Measurements from ENCODE around the gene CCER1. TPM values are rescaled to one million over a fixed set of nuclear protein-coding genes. Genes with fewer than 3 reads are reported as not detected.

Gene CCER1
- total RNA-seq, 2 experiments from 2014 or later = not detected

GRCh38 chr12:90964616-90965015 is 9.6 kb upstream of the CCER1 start:
- no peak for TF ChIP-seq CTCF (IDR thresholded peaks at IDR 0.05)
- no peaks in the 10 kb centered on the region for H3K4me1 Mint-ChIP-seq (ENCODE audit: low read depth)
- Histone ChIP-seq H3K27ac (ENCODE audit: low read depth in 1 of 2, low read length in 2 of 2) (no peak overlapping the region), H3K4me3 (ENCODE audit: low read length) (no peak overlapping the region), H3K9me3 (ENCODE audit: control insufficient read depth in 1 of 2, insufficient read depth in 1 of 2, low read length in 2 of 2) (no peaks in the 10 kb centered on the region), H3K27me3 (ENCODE audit: control insufficient read depth in 1 of 2, insufficient read depth in 2 of 2, low read length in 2 of 2) (no peaks in the 10 kb centered on the region), H3K36me3 (ENCODE audit: insufficient read depth, low read length) (no peaks in the 10 kb centered on the region), H3K4me1 (ENCODE audit: insufficient read depth, low read length) (no peaks in the 10 kb centered on the region)
- H3K27ac Mint-ChIP-seq = no peak overlapping the region
- ChIA-PET POLR2A (no interaction called here), CTCF (no interaction called here)
- no peak overlapping the region for H3K4me3 Mint-ChIP-seq
- no peak for DNase-seq
- H3K36me3 Mint-ChIP-seq (ENCODE audit: low read depth) = no peaks in the 10 kb centered on the region
- no peaks in the 10 kb centered on the region for H3K9me3 Mint-ChIP-seq
- ATAC-seq (ENCODE audit: poor library complexity) = no peak
- intact Hi-C loops (cut with DNase I, micrococcal nuclease) = no loop called here
- peaks cover 6% of the 10 kb centered on the region for H3K27me3 Mint-ChIP-seq

- Mint-ChIP-seq H3K27me3 (peaks cover 8% of the 10 kb centered on the region), H3K9me3 (no peaks in the 10 kb centered on the region), H3K36me3 (ENCODE audit: low read depth) (no peaks in the 10 kb centered on the region), H3K4me3 (no peak overlapping the region), H3K27ac (no peak overlapping the region), H3K4me1 (ENCODE audit: low read depth) (no peaks in the 10 kb centered on the region)
- no peak for TF ChIP-seq CTCF (IDR thresholded peaks at IDR 0.05)
- H3K36me3 ChIP-seq (ENCODE audit: insufficient read depth, low read length) = no peaks in the 10 kb centered on the region
- H3K4me3 ChIP-seq (ENCODE audit: low read length) = no peak overlapping the region
- ATAC-seq (ENCODE audit: poor library complexity) = no peak
- no peaks in the 10 kb centered on the region for H3K27me3 ChIP-seq (ENCODE audit: control insufficient read depth in 1 of 2, insufficient read depth in 2 of 2, low read length in 2 of 2)
- ChIA-PET CTCF (no interaction called here), POLR2A (no interaction called here)
- H3K27ac ChIP-seq (ENCODE audit: low read depth in 1 of 2, low read length in 2 of 2) = no peak overlapping the region
- H3K9me3 ChIP-seq (ENCODE audit: control insufficient read depth in 1 of 2, insufficient read depth in 1 of 2, low read length in 2 of 2) = no peaks in the 10 kb centered on the region
- no peak for DNase-seq
- intact Hi-C loops (cut with DNase I, micrococcal nuclease) = no loop called here
- no peaks in the 10 kb centered on the region for H3K4me1 ChIP-seq (ENCODE audit: insufficient read depth, low read length)
Measured at GRCh38 chr12:90963946-90964345, 9.0 kb upstream of the CCER1 start.

- no peak overlapping the region for H3K4me3 ChIP-seq (ENCODE audit: low read length)
- Mint-ChIP-seq H3K27me3 (peaks cover 4% of the 10 kb centered on the region), H3K4me3 (no peak overlapping the region), H3K36me3 (ENCODE audit: low read depth) (no peaks in the 10 kb centered on the region), H3K27ac (no peak overlapping the region), H3K9me3 (no peaks in the 10 kb centered on the region), H3K4me1 (ENCODE audit: low read depth) (no peaks in the 10 kb centered on the region)
- DNase-seq (no peak), ATAC-seq (ENCODE audit: poor library complexity) (no peak)
- H3K27me3 ChIP-seq (ENCODE audit: control insufficient read depth in 1 of 2, insufficient read depth in 2 of 2, low read length in 2 of 2) = no peaks in the 10 kb centered on the region
- ChIA-PET POLR2A (no interaction called here), CTCF (no interaction called here)
- H3K4me1 ChIP-seq (ENCODE audit: insufficient read depth, low read length) = no peaks in the 10 kb centered on the region
- H3K27ac ChIP-seq (ENCODE audit: low read depth in 1 of 2, low read length in 2 of 2) = no peak overlapping the region
- no peak for TF ChIP-seq CTCF (IDR thresholded peaks at IDR 0.05)
- no peaks in the 10 kb centered on the region for H3K9me3 ChIP-seq (ENCODE audit: control insufficient read depth in 1 of 2, insufficient read depth in 1 of 2, low read length in 2 of 2)
- intact Hi-C loops (cut with DNase I, micrococcal nuclease) = loop anchor here in 1 of 2 experiments (2.0 kb wide), 1 partner anchor 1418 kb away; no protein-coding TSS in a partner anchor
- no peaks in the 10 kb centered on the region for H3K36me3 ChIP-seq (ENCODE audit: insufficient read depth, low read length)
Measured at GRCh38 chr12:90961154-90961553, 6.2 kb upstream of the CCER1 start.

All from CD4-positive, alpha-beta T cell (primary cell).